ENCODE results near the gene DTNBP1. TPM values are rescaled to one million over a fixed set of nuclear protein-coding genes. Genes with fewer than 3 reads are reported as not detected.

Gene DTNBP1
- total RNA-seq, 1 donor from 2014 or later, result 11.6 TPM

GRCh38 chr6:15530411-15530810, 132.4 kb downstream of the DTNBP1 start:
- DNase-seq, result no peak

- no peak for DNase-seq
Measured at GRCh38 chr6:15528870-15529269, 134.0 kb downstream of the DTNBP1 start.

DNA sequence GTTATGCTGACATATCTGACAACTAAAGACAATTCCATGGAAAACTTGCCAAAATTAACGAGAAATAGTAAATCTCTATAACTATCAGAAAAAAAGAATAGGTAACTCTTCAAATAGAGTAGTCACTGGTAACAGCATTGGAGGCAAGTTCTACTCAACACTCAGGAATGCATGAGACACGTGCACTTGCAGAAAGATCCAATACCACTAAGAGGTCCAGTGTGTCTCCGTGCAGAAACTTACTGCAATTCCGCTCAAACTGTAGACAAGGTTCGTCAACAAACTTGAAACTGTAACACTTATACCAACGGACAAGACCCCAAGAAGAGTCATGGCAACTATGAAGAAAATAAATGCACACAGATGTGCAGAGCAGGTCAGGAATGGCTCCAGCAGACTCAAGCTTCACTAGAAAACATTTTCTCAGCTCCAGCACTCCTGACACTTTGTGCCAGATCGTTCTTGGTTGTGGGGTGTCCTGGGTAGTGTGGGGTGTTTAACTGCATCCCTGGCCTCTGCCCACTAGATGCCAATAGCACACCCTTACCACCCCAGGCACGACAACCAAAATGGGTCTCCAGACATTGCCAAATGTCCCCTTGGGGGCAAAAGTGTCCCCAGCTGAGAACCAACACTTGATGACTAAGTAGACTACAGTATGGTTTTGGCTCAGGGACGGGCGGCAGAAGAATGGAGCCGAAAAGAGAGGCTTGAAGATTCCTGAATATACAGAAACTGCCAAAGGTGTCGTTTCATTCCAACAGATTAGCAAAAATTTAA, 134.8 kb downstream of the DTNBP1 start:
- no peak for DNase-seq

DNA sequence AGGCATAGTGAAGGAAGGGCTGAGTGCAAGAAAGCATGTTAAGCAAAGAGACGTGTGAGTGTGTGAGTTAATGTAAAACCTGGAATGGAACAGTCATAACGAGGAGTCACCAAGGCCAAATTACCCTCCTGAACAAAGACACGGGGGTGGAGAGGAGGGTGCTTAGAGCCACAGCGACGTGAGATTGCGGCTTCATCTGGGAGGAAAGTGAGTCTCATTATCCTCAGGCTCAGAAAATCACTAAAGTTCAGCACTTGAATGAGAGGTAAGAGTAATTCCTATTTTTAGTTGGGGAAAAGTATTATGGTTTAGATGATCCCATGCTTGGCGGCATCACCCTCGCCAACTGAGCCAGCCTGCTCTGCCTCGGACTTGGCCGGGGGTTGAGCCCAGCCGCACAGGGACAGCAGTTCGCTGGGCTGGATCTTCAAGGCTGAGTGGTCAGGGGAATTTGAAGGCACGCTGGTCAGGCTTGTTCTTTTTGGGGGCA, 136.6 kb downstream of the DTNBP1 start:
- DNase-seq, result no peak

GRCh38 chr6:15524861-15525401, 137.9 kb downstream of the DTNBP1 start:
- no peak for DNase-seq

GRCh38 chr6:15523679-15524630, 138.9 kb downstream of the DTNBP1 start:
- DNase-seq, result no peak

GRCh38 chr6:15522856-15523529, 139.8 kb downstream of the DTNBP1 start:
- DNase-seq, result no peak

GRCh38 chr6:15522427-15522826, 140.4 kb downstream of the DTNBP1 start:
- no peak for DNase-seq

GRCh38 chr6:15522026-15522425, 140.8 kb downstream of the DTNBP1 start:
- no peak for DNase-seq

GRCh38 chr6:15521582-15521981, 141.2 kb downstream of the DTNBP1 start:
- no peak for DNase-seq

GRCh38 chr6:15520626-15521203, 142.1 kb downstream of the DTNBP1 start:
- DNase-seq, result no peak

- no peak for DNase-seq
Measured at GRCh38 chr6:15519681-15520080, 143.1 kb downstream of the DTNBP1 start.

- no peak for DNase-seq
Measured at GRCh38 chr6:15518878-15519277, 143.9 kb downstream of the DTNBP1 start.

GRCh38 chr6:15518057-15518456, 144.8 kb downstream of the DTNBP1 start:
- no peak for DNase-seq

DNA sequence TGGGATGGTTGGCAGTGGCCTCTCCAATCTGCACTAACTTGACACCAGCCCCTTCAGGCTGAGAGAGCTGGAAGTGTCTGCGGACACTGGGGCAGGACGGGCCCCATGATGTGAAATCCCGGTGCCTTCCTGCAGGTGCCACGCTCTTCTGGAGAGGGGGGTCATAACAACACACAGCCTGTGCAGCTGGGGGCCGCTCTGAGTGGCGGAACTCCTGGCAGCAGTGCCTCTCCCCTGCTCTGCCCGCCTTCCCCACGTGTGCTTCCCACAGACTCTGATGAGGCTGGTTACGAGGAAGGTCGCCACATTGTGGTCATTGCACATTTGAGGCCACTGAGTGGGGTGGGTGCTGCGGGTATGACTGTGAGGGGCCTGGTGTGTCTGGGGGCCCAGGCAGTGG, 145.2 kb downstream of the DTNBP1 start:
- no peak for DNase-seq

DNA sequence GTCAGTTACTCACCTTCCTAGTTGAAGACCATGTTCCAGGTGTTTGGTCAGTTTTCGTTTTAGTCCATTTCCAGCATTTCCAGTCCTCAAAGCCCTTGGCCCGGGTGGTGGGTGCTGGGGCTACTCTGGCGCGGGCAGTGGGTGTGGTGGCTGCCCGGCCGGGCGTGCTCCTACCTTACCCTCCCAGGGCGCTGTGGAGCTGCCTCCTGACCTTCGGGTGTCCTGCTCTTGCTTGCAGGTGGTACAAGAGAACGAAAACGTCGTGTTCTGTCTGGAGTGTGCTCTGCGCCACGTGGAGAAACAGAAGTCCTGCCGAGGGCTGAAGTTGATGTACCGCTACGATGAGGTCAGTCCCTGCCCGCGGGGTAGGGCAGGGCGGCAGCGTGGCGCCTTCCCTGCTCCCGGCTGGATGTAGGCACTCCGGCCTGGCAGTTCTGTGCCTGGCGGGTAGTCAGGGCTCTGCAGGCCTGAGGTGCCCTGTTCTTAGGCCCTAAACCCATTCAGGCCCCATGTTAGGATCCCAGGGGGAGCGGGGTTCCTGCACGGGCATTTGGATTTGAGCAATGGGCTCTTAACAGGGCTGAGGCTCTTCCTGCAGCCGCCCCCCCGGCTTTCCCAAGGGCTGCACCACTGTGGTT, 145.8 kb downstream of the DTNBP1 start:
- no peak for DNase-seq

- no peak for DNase-seq
Measured at GRCh38 chr6:15516378-15516777, 146.4 kb downstream of the DTNBP1 start.

GRCh38 chr6:15515660-15516375, 147.0 kb downstream of the DTNBP1 start:
- DNase-seq, result no peak

DNA sequence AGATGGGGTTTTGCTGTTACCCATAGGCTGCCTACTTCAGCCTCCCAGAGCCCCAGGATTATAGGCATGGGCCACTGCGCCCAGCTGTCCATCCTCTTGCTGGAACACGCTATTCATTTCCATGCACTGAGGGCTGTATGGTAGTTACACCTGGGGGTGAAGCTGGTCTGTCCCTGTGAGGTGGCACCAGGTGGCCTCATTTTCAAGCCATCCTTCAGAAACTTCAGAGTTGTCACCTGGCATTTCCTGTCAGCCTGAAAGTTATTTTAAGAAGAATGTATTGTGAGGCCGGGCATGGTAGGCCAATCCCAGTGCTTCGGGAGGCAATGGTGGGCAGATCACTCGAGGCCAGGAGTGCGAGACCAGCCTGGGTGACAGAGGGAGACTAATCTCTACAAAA, 147.6 kb downstream of the DTNBP1 start:
- no peak for DNase-seq

Measured in tongue (tissue), 2 donors.